Activated naive CD4-positive, alpha-beta T cell treated with anti-CD3 and anti-CD28 coated beads, Interleukin-2, amount 50 U/mL, for 24 hours (primary cell): ENCODE measurements around the gene MAGEA2B.
"Not testable (repeated sequence)": the region's sequence is repeated elsewhere in the genome, so short reads cannot be mapped to it uniquely, and the experiment has no call there.

Source experiments
- H3K27ac Mint-ChIP-seq: one replicate; pipeline ENCODE4 v1.8.0; 2021; ENCODE audit warnings: mild to moderate bottlenecking, mixed read lengths
- H3K27me3 Mint-ChIP-seq: one replicate; pipeline ENCODE4 v1.8.0; 2021; ENCODE audit warnings: mixed read lengths
- H3K36me3 Mint-ChIP-seq: one replicate; pipeline ENCODE4 v1.8.0; 2021; ENCODE audit warnings: mixed read lengths
- H3K4me1 Mint-ChIP-seq: one replicate; pipeline ENCODE4 v1.8.0; 2021; ENCODE audit warnings: mixed read lengths
- H3K4me3 Mint-ChIP-seq: one replicate; pipeline ENCODE4 v1.8.0; 2021; ENCODE audit warnings: mild to moderate bottlenecking, mixed read lengths
- H3K9me3 Mint-ChIP-seq: one replicate; pipeline ENCODE4 v1.8.0; 2021; ENCODE audit warnings: mixed read lengths

Gene MAGEA2B

GRCh38 chrX:152736528-152736927 lies 22.1 kb downstream of the MAGEA2B start:
- H3K27ac Mint-ChIP-seq, H3K9me3 Mint-ChIP-seq, H3K4me1 Mint-ChIP-seq: not testable (repeated sequence)

GRCh38 chrX:152738560-152738959 lies 24.1 kb downstream of the MAGEA2B start:
- no peaks in the 10 kb centered on the region for H3K4me1 Mint-ChIP-seq
- H3K9me3 Mint-ChIP-seq = no peaks in the 10 kb centered on the region
- H3K27ac Mint-ChIP-seq = no peak overlapping the region
- no peaks in the 10 kb centered on the region for H3K27me3 Mint-ChIP-seq
- H3K36me3 Mint-ChIP-seq = no peaks in the 10 kb centered on the region
- H3K4me3 Mint-ChIP-seq = no peak overlapping the region

More at GRCh38 chrX:152736528-152736927, 22.1 kb downstream of the MAGEA2B start:
- H3K27me3 Mint-ChIP-seq, H3K36me3 Mint-ChIP-seq, H3K4me3 Mint-ChIP-seq: not testable (repeated sequence)

DNA sequence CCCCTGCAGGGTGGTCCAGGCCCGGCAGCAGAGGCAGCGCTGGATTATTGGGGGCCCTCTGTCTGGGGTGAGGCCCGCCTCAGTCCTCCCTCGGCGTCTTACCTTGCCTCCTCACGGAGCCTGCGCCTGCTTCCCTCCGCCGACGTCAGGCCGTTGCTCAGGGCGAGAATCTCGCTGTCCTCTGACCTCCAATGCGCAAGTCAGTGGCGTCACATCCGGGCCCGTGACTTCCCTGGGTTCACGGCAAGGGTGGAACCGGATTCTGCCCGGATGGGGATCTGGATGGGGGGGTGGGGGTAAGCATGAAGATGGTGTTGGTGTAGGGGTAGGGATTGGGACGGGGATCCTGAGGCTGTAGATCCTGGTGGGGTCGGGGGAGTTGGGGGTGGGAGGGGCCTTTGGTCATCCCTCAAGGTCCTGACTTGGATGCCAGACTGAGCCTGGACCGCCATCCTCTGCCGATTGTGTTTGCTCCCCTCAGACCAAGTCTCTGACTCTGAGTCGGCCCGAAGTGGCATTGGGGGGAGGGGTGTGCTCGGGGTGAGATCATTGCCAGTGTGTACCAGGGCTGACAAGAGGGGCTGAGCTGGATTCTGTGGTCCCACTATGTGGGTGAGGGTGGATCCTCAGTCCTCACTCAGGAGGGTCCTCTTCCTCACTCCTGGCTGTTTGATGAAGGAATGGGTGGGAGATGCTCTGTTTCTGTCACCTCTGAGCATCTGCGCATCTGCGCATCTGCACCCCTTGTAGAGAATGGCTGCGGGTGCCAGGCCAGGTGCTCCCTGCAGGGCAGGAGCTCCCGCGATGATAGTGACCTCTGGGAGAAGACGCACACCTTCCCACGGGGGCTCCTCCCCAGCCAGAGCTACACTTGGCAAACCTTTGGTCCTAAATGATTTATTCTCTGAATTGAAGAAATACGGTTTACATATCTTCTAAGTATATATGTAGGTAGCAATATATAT lies 39.5 kb downstream of the MAGEA2B start, which contains the start of gene MAGEA2:
MAGEA2 (minus strand) TSS at position 157 of the 965 bp plus-strand sequence. CDS start 2,479 bp downstream, outside the sequence.
- not testable (repeated sequence) for H3K4me3 Mint-ChIP-seq, H3K9me3 Mint-ChIP-seq, H3K4me1 Mint-ChIP-seq, H3K27ac Mint-ChIP-seq, H3K36me3 Mint-ChIP-seq, H3K27me3 Mint-ChIP-seq

- not testable (repeated sequence) for H3K27ac Mint-ChIP-seq, H3K4me3 Mint-ChIP-seq, H3K4me1 Mint-ChIP-seq, H3K9me3 Mint-ChIP-seq, H3K36me3 Mint-ChIP-seq, H3K27me3 Mint-ChIP-seq
These were observed 40.4 kb downstream of the MAGEA2B start for GRCh38 chrX:152754871-152755270.

DNA sequence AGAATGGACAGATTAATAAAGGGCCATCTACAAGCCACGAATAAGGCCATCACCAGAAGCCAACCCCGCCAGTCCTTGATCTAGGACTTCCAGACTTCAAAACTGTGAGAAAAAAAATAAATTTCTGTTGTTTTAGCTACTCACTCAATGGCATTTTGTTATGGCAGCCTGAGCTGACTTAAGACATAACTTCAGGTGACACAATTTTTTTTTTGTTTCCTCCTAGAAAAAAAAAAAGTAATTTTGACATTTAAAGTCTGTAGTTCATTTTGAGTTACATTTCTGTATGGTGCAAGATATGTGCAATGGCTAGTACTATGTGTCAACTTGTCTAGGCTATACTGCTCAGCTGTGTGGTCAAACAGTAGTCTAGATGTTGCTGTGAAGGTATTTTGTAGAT lies 44.5 kb downstream of the MAGEA2B start, which contains the start of gene CSAG3:
CSAG3 (plus strand) TSS at position 301 of the 400 bp plus-strand sequence.
- not testable (repeated sequence) for H3K27me3 Mint-ChIP-seq, H3K36me3 Mint-ChIP-seq

DNA sequence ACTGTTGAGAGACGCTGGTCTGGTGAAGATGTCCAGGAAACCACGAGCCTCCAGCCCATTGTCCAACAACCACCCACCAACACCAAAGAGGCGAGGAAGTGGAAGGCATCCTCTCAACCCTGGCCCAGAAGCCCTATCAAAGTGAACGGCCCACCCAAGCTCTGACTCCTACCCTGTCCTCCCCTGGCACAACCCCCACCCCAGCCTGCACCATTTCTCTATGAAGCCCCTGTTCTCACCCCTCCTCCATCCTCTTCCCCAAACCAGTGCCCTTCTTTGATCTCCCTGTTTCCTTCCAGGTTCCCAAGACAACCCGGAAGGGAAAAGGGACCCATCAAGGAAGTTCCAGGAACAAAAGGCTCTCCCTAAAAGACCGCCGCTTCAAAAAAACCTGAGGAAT lies 45.1 kb downstream of the MAGEA2B start:
- not testable (repeated sequence) for H3K27me3 Mint-ChIP-seq, H3K36me3 Mint-ChIP-seq, H3K4me3 Mint-ChIP-seq, H3K4me1 Mint-ChIP-seq, H3K9me3 Mint-ChIP-seq, H3K27ac Mint-ChIP-seq

More for the DNA sequence above, 44.5 kb downstream of the MAGEA2B start, which contains the start of gene CSAG3:
- not testable (repeated sequence) for H3K9me3 Mint-ChIP-seq, H3K4me3 Mint-ChIP-seq, H3K4me1 Mint-ChIP-seq, H3K27ac Mint-ChIP-seq

DNA sequence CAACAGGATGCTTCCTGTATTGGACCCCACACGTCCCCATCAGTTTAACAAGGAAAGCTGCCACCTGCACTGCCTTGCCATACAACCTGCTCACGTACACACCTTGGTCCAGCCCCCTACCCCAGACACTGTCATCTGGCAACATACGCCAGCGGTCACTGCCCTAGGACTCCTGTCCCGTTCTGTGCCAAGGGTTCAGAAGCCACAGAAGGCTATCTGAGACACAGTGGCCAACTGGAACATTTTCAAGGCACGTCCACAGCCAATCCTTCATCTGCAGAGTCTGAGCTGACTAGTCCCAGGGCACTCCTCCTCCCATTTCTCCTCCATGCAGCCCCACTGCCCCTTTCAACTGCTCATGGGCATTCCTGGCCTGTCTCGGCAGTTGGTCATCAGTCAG lies 47.2 kb downstream of the MAGEA2B start:
- not testable (repeated sequence) for H3K9me3 Mint-ChIP-seq, H3K27me3 Mint-ChIP-seq, H3K4me3 Mint-ChIP-seq, H3K27ac Mint-ChIP-seq, H3K36me3 Mint-ChIP-seq, H3K4me1 Mint-ChIP-seq

DNA sequence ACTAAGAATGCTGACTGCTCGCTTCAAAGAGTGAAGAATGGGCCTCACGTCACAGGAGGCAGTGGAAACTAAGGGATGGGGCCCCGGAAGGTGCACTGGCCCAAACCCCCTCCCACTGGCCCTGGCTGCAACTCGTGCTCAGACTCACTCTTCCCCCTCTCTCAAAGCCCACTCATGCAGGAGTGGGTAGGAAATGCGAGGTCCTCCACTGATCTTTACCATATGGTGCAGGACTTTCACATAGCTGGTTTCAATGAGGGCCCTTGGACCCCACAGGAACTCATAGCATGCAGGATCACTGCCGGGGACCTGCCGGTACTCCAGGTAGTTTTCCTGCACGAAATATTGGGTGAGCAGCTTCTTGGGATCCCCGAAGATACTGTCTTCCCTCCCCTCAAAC lies 52.1 kb downstream of the MAGEA2B start:
- H3K36me3 Mint-ChIP-seq, H3K9me3 Mint-ChIP-seq, H3K4me3 Mint-ChIP-seq, H3K27ac Mint-ChIP-seq, H3K4me1 Mint-ChIP-seq, H3K27me3 Mint-ChIP-seq: not testable (repeated sequence)
